ENCODE measurements around the gene STOML1.
"Not testable (repeated sequence)": the region's sequence is repeated elsewhere in the genome, so short reads cannot be mapped to it uniquely, and the experiment has no call there.

The STOML1 gene

DNA sequence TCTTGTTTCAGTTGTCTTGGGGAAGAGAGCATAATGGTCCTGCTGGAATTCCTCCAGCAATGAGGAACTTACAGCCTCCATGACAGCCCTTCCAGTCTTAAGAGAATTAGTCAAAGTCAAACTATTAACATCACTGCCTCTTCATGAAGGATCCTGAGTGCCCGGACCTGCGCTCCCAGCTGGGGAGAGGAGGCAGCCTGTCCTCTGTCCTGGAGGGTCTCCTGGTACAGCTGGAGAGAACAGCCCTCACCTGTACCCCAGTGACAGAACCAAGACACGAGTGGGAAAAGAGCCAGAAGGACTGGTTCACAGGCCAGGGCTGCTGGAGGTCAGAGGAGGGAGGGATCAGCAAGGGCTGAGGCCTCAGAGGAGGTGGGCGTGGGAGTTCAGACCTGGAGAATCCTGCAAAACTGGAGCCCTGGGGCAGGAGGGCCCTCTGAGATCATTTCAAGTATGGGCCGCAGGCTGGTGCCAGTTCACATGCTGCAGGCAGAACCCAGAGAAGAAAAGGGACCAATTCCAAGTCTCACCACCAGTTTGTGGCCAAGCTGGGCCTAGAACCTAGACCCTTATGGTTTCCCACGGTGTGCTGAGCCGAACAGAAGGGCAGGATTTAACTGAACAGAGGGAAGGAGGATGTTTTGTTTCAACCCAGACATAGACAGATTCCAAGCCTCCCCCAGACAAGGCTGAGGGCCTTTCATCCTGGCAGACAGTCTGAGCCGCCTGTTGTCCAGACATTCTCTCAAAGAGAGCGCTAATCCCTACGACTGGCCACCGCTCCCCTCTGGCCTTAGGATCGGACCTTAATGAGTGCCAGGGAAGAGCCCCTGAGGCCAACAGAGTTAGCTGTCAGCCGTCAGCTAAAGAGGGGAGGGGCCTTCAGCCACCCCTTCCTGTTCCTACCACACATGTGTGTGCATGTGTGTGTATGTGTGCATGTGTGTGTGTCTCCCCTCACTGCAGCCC lies 47.6 kb downstream of the STOML1 start:
- no peak for DNase-seq

DNA sequence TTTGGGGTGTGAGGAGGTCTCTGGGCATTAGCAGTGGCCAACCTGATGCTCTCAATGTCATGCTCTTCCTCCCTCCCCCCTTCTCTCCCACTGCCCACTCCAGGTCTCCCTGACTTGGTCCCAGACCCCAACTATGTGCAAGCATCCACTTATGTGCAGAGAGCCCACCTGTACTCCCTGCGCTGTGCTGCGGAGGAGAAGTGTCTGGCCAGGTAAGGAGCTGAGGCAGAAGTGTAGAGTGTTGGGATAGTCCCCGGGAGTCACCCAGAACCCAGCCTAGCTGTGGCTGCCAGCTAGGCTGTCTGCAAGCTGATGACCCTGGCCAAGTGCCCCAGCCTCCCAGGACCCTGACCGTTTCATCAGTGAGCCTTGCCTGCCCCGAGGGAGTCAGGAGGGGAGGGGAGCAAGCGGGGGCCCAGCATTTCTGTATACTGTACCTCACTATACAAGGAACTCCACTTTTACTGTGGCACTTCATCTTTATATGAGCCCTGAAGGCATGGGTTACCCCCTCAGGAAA lies 49.3 kb downstream of the STOML1 start:
- no peak for DNase-seq

GRCh38 chr15:73941871-73942635 lies 50.0 kb downstream of the STOML1 start:
- DNase-seq = no peak

DNA sequence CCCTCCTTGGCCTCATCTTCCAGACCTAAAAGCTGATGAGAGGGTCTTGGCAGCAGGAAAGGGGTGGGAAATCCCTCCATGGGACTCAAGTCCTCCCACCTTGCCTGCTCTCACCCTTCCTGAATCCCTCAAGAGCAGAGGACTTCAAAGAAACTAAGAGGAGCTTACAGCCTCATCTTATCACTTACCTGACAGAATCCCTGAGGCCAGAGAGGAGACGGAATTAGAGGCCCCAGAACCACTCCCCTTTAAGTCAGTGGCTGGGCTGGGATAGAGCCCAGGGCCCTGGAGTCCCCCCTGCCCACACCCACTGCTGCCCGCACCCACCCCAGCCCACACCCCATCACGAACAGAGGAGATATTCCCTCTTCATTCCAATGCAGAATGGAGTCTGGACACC lies 50.6 kb downstream of the STOML1 start:
- DNase-seq = no peak

- no peak for DNase-seq
Measured at GRCh38 chr15:73941044-73941443, 51.1 kb downstream of the STOML1 start.

DNA sequence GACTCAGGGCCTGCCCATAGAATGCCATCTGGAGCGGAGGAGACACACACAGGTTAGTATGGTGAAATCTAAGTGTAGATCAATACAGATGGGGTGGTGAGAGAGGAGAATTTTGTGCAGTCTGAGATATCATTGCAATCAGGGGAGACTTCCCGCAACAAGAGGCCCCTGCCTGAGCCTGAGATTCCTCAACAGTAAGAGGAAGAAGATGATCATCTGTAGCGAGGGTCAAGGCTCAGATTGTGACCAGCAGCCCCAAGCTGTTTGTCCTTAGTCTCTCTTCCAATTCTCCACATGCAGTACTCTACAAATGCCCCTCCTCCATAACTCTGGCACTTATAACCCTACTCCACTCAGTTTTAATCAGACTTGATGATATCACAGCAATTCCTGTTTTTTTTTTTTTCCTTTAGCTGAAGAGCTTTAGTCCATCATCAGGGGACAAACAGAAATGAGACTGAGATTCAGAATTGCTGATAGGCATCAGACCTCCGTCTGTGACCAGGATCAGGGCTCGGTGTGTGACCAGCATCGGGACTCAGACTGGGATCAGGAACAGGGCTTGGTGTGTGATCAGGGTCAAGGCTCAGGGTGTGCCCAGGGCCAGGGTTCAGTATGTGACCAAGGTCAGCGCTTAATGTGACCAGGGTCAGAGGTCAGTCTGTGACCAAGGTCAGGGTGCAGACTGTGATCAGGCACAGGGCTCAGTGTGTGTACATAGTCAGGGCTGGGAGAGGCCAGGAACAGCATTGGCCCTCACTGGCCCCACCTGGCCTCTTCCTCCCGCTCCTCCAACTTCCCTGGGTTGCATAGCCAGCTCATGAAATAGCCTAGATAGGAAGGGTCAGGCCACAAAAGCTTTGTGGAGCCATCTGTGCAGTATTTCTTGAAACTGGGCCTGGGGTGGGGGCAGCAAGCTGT lies 51.8 kb downstream of the STOML1 start:
- DNase-seq = no peak

GRCh38 chr15:73939138-73939537 lies 53.0 kb downstream of the STOML1 start:
- DNase-seq = no peak

DNA sequence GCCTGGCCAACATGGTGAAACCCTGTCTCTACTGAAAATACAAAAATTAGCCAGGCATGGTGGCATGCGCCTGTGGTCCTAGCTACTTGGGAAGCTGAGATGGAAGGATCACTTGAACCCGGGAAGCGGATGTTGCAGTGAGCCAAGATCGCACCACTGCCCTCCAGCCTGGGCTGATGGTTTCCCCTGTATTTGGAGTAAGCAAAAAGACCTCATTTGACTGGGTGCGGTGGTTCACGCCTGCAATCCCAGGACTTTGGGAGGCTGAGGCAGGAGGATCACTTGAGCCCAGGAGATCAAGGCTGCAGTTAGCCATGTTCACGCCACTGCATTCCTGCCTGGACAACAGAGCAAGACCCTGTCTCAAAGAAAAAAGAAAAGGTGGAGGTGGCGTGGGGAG lies 53.6 kb downstream of the STOML1 start:
- not testable (repeated sequence) for DNase-seq

DNA sequence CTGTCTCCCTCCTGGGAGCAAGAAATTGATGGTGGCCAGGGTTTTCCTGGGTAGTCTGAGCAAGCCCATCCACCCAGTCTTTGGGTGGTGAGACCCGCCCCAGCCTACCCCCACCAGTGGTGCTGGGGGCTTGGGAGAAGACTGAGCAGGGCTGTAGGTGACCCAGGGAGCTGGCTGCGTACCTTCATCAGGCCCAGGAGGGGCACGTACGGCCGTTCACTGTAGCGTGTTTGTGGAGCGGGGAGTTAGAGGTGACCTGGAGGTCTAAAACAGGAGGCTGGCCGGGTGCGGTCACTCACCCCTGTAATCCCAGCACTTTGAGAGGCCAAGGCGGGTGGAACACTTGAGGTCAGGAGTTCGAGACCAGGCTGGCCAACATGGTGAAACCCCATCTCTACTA lies 54.4 kb downstream of the STOML1 start:
- DNase-seq = no peak

DNA sequence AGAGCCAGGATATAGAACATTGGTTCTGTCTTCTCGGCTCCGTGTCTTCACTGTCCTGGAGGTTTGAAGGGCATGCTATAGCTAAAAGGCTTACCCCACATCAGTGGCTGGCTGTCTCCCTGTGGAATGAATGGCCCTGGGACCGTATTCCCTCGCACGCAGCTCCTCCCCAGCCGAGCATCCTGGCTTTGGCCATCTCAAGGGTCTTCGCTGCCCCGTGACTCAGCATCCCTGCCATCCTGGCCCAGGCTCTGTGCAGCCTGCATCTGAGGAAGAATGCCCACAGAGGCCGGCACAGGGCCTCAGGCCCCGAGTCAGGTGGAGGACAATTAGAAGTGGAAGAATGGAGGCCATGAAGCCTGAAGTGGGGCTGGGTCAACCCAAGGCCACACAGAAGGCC lies 54.8 kb downstream of the STOML1 start:
- DNase-seq = no peak

DNA sequence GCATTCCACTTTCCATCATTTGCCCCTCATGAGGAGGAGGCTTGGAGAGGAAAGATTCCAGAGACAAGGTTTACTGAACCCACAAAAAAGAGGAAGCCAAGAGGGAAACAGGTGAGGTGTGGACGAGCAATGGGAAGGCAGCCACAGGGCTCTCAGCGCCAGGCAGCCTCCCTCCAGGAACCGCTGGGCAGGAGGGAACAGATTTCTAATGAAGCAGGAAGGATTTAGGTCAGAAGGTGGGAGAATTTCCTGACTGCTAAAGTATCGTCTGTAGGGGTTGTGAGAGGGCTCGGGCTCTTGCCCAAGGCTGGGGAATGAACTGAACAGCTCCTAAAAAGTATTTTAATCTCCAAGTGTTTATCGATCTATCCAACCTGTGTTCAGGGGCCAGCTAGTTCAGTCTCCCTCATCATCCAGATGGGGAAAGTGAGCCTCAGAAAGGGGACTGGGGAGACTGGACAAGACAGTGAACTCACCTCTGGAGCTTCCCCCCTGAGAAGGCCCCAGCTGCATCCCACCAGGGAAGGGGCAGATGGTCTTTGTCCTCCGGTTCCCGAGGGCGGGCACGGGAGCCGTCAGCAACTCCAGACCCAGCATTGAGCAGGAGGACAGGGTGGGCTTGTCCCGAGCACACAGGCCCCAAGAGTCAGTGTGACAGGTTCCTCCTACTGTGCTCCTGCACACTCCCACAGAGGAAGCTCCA lies 55.4 kb downstream of the STOML1 start:
- no peak for DNase-seq

DNA sequence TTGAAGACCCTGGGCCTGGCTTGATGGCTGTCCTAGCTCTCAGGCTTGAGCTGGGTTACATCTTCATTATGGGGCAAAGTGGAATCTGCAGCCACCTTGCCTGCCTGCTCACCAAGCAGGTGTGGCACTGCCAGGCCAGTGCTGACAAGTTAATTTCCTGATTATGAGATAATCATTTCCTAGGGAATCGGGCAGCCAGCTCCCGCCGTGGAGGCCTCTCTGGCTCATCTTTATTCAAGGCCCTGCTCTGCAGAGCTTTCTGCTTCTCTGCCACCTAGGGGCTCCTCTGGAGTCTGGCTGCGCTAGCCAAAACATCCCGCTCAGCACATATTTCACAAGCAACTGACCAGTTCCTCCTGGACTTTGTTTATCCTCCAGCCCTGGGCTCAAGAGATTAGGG lies 55.9 kb downstream of the STOML1 start:
- DNase-seq = peak; percentile 2

GRCh38 chr15:73935547-73935946 lies 56.5 kb downstream of the STOML1 start:
- DNase-seq = peak; percentile 3

- no peak for DNase-seq
Measured at GRCh38 chr15:73934281-73934680, 57.8 kb downstream of the STOML1 start.

- no peak for DNase-seq
Measured at GRCh38 chr15:73932381-73933191, 59.5 kb downstream of the STOML1 start.

DNA sequence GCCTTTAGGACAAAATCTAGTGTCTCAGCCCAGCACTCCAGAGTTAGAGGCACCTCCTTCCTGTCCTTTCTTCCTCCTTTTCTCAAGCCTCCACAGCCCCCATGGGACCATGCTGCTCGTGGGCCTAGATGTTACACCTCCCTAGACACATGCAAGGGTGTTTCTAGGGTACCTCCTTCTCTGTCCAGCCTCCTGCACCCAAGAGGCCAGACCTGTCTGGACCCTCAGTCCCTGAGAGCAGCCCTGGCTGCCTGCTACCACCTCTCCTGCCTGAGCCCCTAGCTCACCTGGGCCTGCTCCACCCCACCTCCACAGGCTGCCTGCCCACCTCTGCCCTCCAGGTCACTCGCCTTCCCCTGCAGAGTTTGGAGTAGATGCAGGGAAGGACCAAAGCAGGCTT lies 60.7 kb downstream of the STOML1 start:
- no peak for DNase-seq

DNA sequence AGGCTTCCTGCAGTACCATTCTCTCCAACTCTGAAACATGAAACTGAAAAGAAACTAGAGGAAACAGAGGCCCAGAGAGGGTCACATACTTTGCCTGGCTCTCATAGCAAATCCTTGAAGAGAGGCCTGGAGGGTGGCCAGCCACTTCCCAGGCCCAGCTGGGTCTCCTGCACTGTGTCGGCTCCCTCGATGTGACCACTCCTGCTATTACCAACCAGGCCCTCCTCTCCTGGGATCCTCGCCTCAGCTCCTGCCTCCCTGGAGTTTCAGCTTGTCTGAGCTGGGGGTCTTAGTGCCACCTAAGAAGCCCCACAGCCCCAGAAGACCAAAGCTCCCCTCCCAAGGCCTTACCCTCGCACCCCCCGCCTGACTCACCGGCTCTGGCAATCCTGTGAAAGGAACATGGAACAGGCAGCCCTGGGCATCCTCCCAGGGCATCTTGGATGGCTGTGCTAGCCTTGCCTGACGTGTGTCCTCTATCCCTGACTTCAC lies 61.3 kb downstream of the STOML1 start:
- no peak for DNase-seq

DNA sequence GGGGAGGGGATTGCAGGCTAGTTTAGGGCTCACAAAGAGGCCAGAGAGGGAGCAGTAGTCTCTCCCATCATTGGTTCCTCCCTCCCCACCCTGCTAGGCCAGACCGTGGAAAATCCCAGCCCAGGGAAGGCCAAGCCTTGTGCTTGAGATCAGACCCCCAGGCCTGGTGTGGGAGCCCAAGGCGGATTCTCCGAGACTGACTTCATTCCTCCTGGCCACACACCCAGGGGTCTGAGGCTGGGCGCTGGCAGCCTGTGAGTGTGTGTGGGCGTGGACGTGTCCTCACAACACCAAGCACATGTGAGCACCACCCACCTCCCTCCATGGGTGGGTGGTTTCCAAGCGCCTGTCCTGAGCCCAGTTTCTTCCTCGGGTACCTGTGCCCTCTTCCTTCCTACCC lies 61.7 kb downstream of the STOML1 start:
- DNase-seq = no peak

GRCh38 chr15:73928971-73929627 lies 63.0 kb downstream of the STOML1 start:
- no peak for DNase-seq
